ENCODE measurements around the gene ITGBL1.

GRCh38 chr13:101639711-101640110 lies 187.2 kb downstream of the ITGBL1 start:
- TF ChIP-seq, protein P1, sequence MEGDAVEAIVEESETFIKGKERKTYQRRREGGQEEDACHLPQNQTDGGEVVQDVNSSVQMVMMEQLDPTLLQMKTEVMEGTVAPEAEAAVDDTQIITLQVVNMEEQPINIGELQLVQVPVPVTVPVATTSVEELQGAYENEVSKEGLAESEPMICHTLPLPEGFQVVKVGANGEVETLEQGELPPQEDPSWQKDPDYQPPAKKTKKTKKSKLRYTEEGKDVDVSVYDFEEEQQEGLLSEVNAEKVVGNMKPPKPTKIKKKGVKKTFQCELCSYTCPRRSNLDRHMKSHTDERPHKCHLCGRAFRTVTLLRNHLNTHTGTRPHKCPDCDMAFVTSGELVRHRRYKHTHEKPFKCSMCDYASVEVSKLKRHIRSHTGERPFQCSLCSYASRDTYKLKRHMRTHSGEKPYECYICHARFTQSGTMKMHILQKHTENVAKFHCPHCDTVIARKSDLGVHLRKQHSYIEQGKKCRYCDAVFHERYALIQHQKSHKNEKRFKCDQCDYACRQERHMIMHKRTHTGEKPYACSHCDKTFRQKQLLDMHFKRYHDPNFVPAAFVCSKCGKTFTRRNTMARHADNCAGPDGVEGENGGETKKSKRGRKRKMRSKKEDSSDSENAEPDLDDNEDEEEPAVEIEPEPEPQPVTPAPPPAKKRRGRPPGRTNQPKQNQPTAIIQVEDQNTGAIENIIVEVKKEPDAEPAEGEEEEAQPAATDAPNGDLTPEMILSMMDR (conservative IDR thresholded peaks at IDR 0.05; ENCODE audit: low read depth in 2 of 2) = no peak
- TF ChIP-seq EZH2phosphoT487 (IDR thresholded peaks at IDR 0.05; ENCODE audit: unreplicated experiment) = no peak
- TF ChIP-seq POLR2AphosphoS5 (IDR thresholded peaks at IDR 0.05; ENCODE audit: low read depth) = no peak
- TF ChIP-seq EZH2 (IDR thresholded peaks at IDR 0.05; ENCODE audit: low read depth, unreplicated experiment) = no peak
- TF ChIP-seq REST (IDR thresholded peaks at IDR 0.05; ENCODE audit: unreplicated experiment) = no peak
- TF ChIP-seq JUNB (IDR thresholded peaks at IDR 0.05; ENCODE audit: unreplicated experiment) = no peak
- no peak for TF ChIP-seq ETS1 (IDR thresholded peaks at IDR 0.05)
- TF ChIP-seq STAT1 (IDR thresholded peaks at IDR 0.05; ENCODE audit: unreplicated experiment) = no peak
- TF ChIP-seq CREB1 (CRISPR knock-in tag; IDR thresholded peaks at IDR 0.05; ENCODE audit: low read depth) = no peak
- TF ChIP-seq ZNF114 (CRISPR knock-in tag; IDR thresholded peaks at IDR 0.05) = no peak
- no peak for TF ChIP-seq NANOG (IDR thresholded peaks at IDR 0.05; ENCODE audit: borderline replicate concordance)
- no peak for TF ChIP-seq ZNF331 (CRISPR knock-in tag; IDR thresholded peaks at IDR 0.05; ENCODE audit: low read depth)

Data from GM23338 (cell line).